Epithelial cell of prostate (primary cell): ENCODE results near the gene NCOA7.
"Not testable (repeated sequence)": the region's sequence is repeated elsewhere in the genome, so short reads cannot be mapped to it uniquely, and the experiment has no call there.

Experiments
- DNase-seq: peaks from one replicate; pipeline ENCODE4 v3.0.0-alpha.2; 2011; ENCODE audit warnings: low read depth, low spot score
- H3K27ac ChIP-seq: fragments of 450-650 bp; 2 replicates; pipeline ENCODE4 v1.5.1; 2017; ENCODE audit warnings: mild to moderate bottlenecking

NCOA7 gene

GRCh38 chr6:125906158-125906998, 115.6 kb downstream of the NCOA7 start:
- DNase-seq: no peak
- H3K27ac ChIP-seq: no peak overlapping the region

GRCh38 chr6:125910527-125910926, 119.8 kb downstream of the NCOA7 start:
- no peak overlapping the region for H3K27ac ChIP-seq
- no peak for DNase-seq

- H3K27ac ChIP-seq, DNase-seq: not testable (repeated sequence)
Observed at GRCh38 chr6:125911051-125911451, 120.3 kb downstream of the NCOA7 start.

GRCh38 chr6:125912430-125912829, 121.7 kb downstream of the NCOA7 start:
- H3K27ac ChIP-seq, DNase-seq: not testable (repeated sequence)

GRCh38 chr6:125913145-125913544, 122.4 kb downstream of the NCOA7 start:
- H3K27ac ChIP-seq: peak overlapping the region; percentile 11
- no peak for DNase-seq

DNA sequence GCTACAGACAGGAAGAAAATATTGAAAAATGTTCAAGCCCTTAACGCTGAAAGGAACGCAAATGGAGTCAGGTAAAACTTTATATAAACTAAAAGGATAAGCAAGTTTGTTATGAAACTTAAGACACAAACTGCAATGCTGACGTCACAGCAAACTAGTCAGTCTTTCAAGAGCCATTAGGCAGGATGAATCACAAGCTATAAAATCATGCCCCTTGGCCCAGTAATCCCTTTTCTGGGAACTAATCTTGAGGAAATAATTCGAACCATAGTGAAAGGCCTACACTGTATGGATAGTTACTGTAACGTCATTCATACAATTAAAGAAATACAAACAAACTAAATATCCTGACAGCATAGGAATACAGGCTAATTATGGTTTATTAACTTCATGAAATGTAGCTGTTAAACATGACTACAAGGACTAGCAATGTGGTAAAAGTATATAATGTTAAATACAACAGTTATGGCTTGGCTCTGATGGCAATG, 123.1 kb downstream of the NCOA7 start:
- peak overlapping the region; percentile 11 for H3K27ac ChIP-seq
- peak; percentile 96 for DNase-seq

GRCh38 chr6:125918230-125918629, 127.5 kb downstream of the NCOA7 start:
- peak overlapping the region; percentile 69 for H3K27ac ChIP-seq
- no peak for DNase-seq

DNA sequence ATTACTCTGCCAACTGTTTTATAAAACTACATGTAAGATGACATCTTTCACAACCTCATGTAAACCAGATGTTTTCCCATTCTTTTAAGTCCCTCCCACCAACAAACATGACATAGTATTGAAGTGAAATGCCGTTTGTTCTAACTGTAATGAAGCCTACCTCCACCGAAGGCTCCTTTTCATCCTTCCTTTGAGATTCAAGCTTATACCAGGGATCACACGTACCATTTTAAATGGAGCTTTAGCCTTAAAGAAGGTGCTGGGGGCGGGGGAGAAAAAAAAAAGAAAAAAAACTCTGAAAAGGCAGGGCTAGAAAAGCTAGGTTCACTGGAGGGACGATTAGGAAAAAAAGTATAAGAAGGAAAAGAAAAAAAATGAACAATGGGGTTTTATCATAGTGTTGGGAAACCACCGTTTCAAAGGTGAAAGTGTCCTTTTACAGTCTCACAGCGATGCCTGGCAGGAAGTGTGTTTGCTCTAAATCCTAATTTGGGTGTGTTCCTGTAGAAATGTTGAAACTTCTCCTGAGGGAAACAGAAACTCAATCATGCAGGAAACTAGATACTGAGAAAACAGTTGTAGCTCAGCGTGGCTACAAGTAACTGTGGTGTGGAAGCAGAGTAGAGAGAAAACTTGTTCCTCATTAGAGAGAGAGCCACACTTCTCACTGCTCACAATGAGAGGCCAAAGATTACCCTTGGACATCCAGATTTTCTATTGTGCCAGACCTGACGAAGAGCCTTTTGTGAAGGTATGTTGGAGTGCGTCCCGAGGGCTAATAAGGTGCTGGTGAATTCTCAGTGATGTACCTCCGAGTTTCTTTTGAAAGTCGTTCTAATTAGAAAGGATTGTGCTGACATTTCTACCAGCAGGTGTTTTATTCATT, 128.2 kb downstream of the NCOA7 start:
- H3K27ac ChIP-seq: peak overlapping the region; percentile 69
- peak; percentile 81 for DNase-seq

GRCh38 chr6:125919618-125920017, 128.9 kb downstream of the NCOA7 start:
- H3K27ac ChIP-seq: peak overlapping the region; percentile 69

DNA sequence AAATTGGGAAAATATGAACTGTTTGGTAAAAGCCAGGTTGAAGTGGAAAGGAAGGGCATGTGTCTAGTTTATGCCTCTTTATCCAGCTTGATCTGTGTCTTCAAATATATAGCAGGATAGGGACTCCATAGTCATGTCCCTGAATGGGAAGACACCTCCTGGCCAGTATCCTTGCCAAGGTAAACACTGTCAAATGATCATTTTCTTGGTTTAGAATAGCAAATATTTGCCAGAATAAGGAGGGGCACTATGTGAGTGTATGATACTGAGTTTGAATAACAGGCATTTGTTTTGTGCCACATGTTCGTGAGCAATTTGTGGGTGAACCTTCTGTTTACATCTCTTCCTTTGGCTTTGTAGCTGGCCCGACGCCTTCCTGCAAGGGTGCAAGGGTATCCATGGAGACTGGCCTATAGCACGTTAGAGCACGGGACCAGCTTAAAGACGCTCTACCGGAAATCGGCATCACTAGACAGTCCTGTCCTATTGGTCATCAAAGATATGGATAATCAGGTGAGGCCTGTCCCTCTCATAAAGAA, 131.6 kb downstream of the NCOA7 start:
- no peak overlapping the region for H3K27ac ChIP-seq
- no peak for DNase-seq

More at GRCh38 chr6:125919618-125920017, 128.9 kb downstream of the NCOA7 start:
- no peak for DNase-seq

GRCh38 chr6:125923366-125923877, 132.7 kb downstream of the NCOA7 start:
- no peak for DNase-seq
- peak overlapping the region; percentile 52 for H3K27ac ChIP-seq

- peak overlapping the region; percentile 52 for H3K27ac ChIP-seq
- DNase-seq: peak; percentile 57
Observed at GRCh38 chr6:125924169-125924568, 133.4 kb downstream of the NCOA7 start.

- DNase-seq: no peak
- H3K27ac ChIP-seq: peak overlapping the region; percentile 52
Observed at GRCh38 chr6:125924697-125925358, 134.1 kb downstream of the NCOA7 start.

DNA sequence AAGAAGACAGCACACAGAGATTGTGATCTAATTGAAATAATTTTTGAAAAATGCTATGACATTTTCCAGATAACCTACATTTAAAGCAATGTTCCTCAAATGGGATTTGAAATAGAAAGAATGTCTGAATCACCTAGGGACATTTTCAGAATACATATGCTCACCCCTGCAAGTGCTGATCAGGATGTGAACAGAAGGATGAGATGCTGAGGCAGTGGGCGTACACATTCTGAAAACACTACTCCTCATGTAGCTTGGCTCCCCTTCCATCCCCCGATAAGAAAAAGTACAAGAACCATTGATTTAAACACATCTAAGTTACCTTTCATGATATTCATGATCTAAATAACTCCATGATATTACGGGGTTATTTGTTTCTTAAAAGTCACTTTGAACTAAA, 136.0 kb downstream of the NCOA7 start:
- no peak overlapping the region for H3K27ac ChIP-seq

GRCh38 chr6:125927761-125928160, 137.0 kb downstream of the NCOA7 start:
- no peak for DNase-seq
- no peak overlapping the region for H3K27ac ChIP-seq

More for the DNA sequence above, 136.0 kb downstream of the NCOA7 start:
- DNase-seq: no peak

- H3K27ac ChIP-seq: no peak overlapping the region
- DNase-seq: no peak
Observed at GRCh38 chr6:125930765-125931418, 140.1 kb downstream of the NCOA7 start.

GRCh38 chr6:125931733-125932450, 141.1 kb downstream of the NCOA7 start:
- DNase-seq: no peak
- no peak overlapping the region for H3K27ac ChIP-seq

DNA sequence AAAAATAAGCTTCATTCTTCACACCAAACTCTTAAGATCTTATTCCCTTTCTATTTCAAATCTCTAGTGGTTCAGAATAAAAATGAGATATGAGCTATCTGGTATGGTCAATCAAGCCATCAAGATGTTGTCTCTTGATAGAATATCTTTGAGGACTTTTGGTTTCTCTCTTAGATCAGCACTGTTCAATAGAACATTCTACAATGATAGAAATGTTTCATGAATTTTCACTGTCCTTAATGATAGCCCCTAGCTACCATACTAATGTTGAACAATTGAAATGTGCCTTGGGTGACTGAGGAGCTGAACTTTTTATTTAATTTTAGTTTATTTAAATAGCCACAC, 141.7 kb downstream of the NCOA7 start:
- no peak overlapping the region for H3K27ac ChIP-seq
- no peak for DNase-seq

DNA sequence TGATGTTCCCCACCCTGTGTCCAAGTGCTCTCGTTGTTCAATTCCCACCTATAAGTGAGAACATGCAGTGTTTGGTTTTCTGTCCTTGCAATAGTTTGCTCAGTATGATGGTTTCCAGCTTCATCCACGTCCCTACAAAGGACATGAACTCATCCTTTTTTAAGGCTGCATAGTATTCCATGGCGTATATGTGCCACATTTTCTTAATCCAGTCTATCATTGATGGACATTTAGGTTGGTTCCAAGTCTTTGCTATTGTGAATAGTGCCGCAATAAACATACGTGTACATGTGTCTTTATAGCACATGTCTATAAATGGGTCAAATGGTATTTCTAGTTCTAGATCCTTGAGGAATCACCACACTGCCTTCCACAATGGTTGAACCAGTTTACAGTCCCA, 144.8 kb downstream of the NCOA7 start:
- not testable (repeated sequence) for DNase-seq, H3K27ac ChIP-seq
